Activated naive CD4-positive, alpha-beta T cell treated with anti-CD3 and anti-CD28 coated beads for 36 hours (primary cell): ENCODE measurements around the gene EEPD1. TPM values are rescaled to one million over a fixed set of nuclear protein-coding genes. Genes with fewer than 3 reads are reported as not detected.
"Not testable (repeated sequence)": the region's sequence is repeated elsewhere in the genome, so short reads cannot be mapped to it uniquely, and the experiment has no call there.

Source experiments
- CTCF ChIA-PET: fragments of 350-600 bp; sonication (Branson Sonifier 250); formaldehyde crosslinking; loops from one replicate; lab custom pipeline; 2021; ENCODE audit warnings: antibody characterized with exemption; lab: Charles Lee
- DNase-seq: peaks from one replicate; pipeline ENCODE4 v3.0.0-alpha.2; 2020
- H3K27ac Mint-ChIP-seq: one replicate; pipeline ENCODE4 v1.8.0; 2021; ENCODE audit warnings: mild to moderate bottlenecking, mixed read lengths
- H3K27me3 Mint-ChIP-seq: one replicate; pipeline ENCODE4 v1.8.0; 2021; ENCODE audit warnings: low read depth, mixed read lengths
- H3K36me3 Mint-ChIP-seq: one replicate; pipeline ENCODE4 v1.8.0; 2021; ENCODE audit warnings: low read depth, mixed read lengths
- H3K4me1 Mint-ChIP-seq: one replicate; pipeline ENCODE4 v1.8.0; 2021; ENCODE audit warnings: low read depth, mixed read lengths
- H3K4me3 Mint-ChIP-seq: one replicate; pipeline ENCODE4 v1.8.0; 2021; ENCODE audit warnings: mild to moderate bottlenecking, moderate library complexity, mixed read lengths
- H3K9me3 Mint-ChIP-seq: one replicate; pipeline ENCODE4 v1.8.0; 2021; ENCODE audit warnings: mixed read lengths
- intact Hi-C: fragments of 100-400 bp; cut with micrococcal nuclease; formaldehyde crosslinking; loops from one replicate; pipeline ENCODE4 v1.15.1; 2023
- total RNA-seq, 2 experiments: library from RNA; stranded (reverse); gene quantifications; one replicate each; pipeline ENCODE4 v1.2.3, GENCODE V29; 2021

Gene EEPD1
- under 1 TPM; 0.49 to 0.50 TPM for total RNA-seq

DNA sequence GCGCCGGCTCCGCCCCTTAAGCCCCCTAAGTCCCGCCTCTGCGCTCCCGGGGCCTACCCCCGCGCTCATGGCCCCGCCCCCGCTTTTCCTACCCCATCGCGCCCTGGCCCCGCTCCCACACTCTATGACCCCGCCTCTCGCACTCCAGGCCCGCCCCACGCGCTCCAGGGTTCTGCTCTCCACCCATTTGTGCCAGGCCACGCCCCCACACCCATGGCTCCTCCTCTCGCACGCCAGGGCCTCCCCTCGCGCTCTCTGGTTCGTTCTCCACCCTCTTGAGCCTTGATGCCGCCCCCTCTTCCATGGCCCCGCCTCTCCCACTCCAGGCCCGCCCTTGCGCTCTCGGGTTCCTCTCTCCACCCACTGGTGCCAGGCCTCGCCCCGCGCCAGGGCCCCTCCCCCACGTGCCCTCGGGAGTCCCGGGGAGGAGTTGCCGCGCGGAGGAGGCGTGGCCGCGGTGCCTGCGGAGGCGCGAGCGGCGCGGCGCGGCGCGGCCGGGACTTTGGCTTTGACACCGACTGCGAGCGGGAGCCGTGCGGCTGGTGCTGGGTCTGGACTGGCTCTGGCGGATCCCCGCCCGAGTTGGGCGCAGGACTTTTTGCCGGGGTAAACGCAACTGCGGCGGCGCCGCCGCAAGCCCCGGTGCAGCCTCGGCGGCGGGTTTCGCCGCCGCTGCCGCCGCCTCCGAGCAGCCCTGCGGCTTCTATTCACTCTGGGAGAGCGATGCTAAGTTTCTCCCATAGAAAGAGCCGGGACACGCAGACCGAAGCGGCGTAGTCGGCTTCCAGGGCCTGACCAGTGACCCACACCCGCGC, at the start of gene EEPD1:
TSS of gene EEPD1 (plus strand) at position 499 of the 815 bp plus-strand sequence. CDS start 1,071 bp downstream, outside the sequence.
- CTCF ChIA-PET: no interaction called here
- no peaks in the 10 kb centered on the region for H3K36me3 Mint-ChIP-seq
- no peaks in the 10 kb centered on the region for H3K27me3 Mint-ChIP-seq
- peaks cover 8% of the 10 kb centered on the region for H3K9me3 Mint-ChIP-seq
- no peak within 1 kb of the TSS for H3K27ac Mint-ChIP-seq
- peaks cover 18% of the 10 kb centered on the region for H3K4me1 Mint-ChIP-seq
- DNase-seq: peak; percentile 100
- H3K4me3 Mint-ChIP-seq: peak within 1 kb of the TSS; percentile 72
- intact Hi-C loops: loop anchor here (1.0 to 10.0 kb wide), 9 partner anchors 38 to 1292 kb away; partner anchors contain the start of genes ANLN, DPY19L1, ELMO1 and HERPUD2

DNA sequence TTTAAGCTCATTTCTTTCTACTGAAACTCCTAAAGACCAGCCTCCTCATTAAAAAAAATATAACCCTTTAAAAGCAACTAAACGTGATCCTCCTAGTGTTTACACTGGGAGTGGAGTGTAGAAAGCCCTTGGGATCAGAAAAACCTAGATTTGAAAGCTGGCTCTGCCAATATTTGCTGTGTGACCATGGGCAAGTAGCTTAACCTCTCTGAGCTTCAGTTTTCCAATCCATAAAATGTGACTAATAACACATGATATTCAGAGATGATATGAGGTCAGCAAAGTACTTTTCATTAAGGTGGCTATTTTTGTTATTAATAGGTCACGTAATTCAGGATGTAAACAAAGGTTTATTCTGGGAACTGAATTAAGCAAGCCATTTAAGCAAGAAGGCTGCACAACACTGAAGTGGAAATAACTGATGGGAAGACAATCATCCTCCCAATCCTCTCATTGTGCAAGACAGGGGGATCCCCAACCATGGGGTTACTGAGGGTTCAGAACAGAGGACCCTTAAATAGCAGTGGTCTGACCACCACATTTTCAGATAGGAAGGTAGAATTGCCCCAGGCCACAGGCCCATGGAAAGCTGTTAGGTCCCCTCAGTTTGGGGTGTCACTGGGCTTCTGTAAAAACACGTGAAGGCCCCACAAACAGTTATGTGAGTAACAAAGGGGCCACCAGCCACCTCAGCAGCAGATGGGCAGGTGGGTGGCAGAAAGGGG, 49.1 kb upstream of the EEPD1 start:
- no peaks in the 10 kb centered on the region for H3K4me1 Mint-ChIP-seq
- CTCF ChIA-PET: no interaction called here
- H3K27ac Mint-ChIP-seq: no peak overlapping the region
- H3K9me3 Mint-ChIP-seq: peaks cover 8% of the 10 kb centered on the region
- intact Hi-C loops: no loop called here
- H3K27me3 Mint-ChIP-seq: no peaks in the 10 kb centered on the region
- no peak for DNase-seq
- no peak overlapping the region for H3K4me3 Mint-ChIP-seq
- no peaks in the 10 kb centered on the region for H3K36me3 Mint-ChIP-seq

DNA sequence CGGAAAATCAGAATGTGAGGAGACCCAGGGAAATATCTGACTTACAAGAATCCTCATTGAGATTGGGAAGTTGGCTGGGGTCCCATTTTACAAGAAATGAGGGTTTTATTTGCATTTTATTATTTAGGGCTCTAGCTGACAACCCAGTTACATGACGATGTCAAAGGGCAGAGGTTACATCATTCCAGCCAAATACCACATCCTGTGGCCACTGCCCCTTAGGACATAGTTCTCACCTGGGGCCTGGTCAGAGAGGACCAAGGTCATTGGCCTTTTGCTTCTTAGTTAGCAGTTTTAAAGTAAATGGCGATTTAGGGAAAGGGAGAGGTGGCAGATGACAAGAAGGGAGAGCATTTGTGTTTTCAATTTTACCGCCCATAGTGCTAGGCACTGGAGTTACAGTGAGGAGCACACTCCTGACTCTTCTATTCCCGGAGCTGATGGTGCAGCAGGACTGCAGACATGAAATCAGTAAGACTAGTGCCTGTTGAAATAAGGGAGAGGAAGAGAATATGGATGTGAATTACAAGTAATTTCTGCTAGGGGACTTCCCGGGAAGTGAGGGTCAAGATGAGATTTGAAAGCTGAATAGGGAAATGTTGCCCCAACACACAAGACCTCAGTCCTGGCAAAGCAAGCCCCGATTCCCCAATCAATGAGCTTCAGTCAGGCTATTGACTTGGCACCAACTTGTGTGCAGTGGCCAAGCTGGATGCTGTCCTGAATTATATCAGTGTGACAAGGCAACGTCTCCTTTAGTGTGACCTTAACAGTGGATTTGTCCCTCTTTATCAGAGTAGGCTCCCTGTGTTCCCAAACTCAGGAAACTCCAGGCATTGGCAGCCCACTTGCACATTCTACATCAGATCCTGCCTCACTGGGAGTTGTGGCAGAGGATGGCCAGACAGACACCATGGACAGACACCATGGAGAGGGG, 45.8 kb upstream of the EEPD1 start:
- CTCF ChIA-PET, intact Hi-C loops: not testable (repeated sequence)

DNA sequence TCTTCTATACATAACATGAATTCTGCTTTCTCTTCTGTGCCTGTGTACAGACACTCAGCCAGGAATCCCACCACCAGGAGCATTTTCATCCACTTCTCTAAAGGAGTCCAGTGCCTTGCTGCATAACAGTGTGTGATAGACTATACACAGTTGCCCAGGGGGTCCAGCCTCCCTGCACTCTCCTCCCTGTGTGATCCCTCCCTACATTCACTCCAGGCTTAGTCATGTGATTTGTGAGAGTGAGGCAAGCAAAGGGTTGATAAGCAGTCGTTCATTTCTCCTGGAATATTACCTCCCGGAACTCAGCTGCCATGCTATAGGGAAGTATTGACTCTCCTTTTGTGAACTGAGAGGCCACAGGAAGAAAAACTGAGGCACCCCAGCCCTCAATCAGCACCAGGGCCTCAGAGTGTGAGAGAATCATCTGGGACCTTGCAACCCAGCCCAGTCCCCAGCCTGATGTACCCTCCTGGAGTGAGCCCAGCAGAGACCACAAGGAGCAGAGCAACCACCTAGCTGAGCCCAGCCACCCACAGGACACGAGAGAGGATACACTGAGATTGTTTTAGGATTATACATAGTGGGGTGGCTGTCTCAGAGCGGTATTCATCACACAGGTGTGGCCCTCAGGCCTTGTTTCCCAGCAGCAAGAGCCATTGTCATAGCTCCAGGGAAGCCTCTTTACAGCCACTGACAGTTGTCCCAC, 45.0 kb upstream of the EEPD1 start:
- intact Hi-C loops: no loop called here
- H3K36me3 Mint-ChIP-seq: no peaks in the 10 kb centered on the region
- no peaks in the 10 kb centered on the region for H3K9me3 Mint-ChIP-seq
- H3K27ac Mint-ChIP-seq: no peak overlapping the region
- H3K27me3 Mint-ChIP-seq: peaks cover 2% of the 10 kb centered on the region
- no peak overlapping the region for H3K4me3 Mint-ChIP-seq
- no peak for DNase-seq
- CTCF ChIA-PET: no interaction called here
- no peaks in the 10 kb centered on the region for H3K4me1 Mint-ChIP-seq

More for the DNA sequence above, 45.8 kb upstream of the EEPD1 start:
- H3K27me3 Mint-ChIP-seq, H3K9me3 Mint-ChIP-seq, H3K4me3 Mint-ChIP-seq, H3K4me1 Mint-ChIP-seq, DNase-seq, H3K36me3 Mint-ChIP-seq, H3K27ac Mint-ChIP-seq: not testable (repeated sequence)

DNA sequence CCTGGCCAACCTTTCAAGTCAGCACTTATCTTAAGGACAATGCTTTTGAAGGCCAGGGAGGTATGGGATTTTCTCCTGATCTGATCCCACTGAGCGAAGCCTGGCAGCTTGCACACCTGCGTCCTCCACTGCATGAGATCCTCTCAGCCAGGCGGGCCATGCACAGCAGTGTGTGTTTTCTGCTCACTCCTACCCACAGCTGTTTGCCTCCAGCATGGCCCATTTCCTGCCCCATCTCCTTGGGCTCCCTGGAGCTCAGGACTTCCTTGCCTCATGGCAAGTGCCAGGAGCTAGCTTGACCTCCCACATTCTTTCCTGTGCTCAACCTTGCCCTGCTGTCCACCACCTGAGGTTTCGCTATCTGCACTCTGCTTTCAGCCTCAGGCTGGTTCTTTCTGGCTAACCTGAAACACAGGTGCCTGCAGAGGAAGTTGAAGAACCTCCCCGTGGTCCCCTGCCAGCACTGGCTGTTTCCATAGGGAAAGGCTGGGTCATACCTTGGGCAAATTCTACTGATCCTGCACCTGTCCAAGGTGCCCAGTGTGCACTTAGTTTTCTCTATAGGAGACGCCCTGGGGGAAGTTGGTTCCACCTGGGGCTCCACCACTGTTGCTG, 43.9 kb upstream of the EEPD1 start:
- Mint-ChIP-seq H3K36me3 (no peaks in the 10 kb centered on the region), H3K9me3 (no peaks in the 10 kb centered on the region), H3K4me1 (no peaks in the 10 kb centered on the region), H3K4me3 (no peak overlapping the region), H3K27ac (no peak overlapping the region), H3K27me3 (peaks cover 3% of the 10 kb centered on the region)
- CTCF ChIA-PET: interaction anchor here (0.6 kb wide), 1 partner anchor 599 kb away, joined by 3 read pairs; no protein-coding TSS in a partner anchor
- intact Hi-C loops: no loop called here
- no peak for DNase-seq

DNA sequence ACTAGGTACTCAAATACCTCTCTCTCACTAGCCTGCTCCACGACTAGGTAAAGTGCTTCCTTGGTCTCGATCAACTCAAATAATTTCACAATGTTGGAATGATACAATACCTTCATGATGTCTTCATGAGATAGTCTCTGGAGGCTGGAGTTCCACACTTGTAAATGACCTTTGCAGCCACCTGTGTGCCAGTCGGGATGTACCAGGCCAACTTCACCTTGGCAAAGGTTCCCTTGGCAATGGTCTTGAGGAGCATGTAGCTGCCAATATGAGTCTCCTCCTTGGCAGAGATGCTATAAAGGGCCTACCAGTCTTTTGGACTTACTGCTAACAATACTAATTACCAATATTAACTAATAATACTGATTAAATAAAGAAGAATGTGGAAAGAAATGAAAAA, 42.5 kb upstream of the EEPD1 start:
- CTCF ChIA-PET: no interaction called here

DNA sequence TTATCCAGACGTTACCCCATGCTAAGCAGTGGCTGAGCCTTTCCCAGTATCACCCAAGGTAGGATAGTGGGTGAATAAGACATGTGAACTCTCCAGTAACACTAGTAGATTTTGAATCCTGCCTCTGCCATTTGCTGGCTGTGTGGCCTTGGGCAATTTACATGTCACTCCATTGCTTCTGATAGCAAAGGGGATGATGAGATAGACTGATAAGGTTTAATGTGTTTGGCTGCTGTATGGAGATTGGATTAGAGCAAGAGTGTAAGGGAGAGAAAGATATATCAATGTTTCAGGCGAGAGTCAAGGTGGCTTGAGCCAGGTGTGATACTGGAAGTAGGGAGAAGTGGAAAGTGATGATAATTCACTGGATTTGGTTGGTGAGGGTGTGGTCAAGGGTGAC, 40.1 kb upstream of the EEPD1 start:
- Mint-ChIP-seq H3K36me3 (no peaks in the 10 kb centered on the region), H3K27ac (no peak overlapping the region), H3K4me1 (peaks cover 27% of the 10 kb centered on the region), H3K27me3 (peaks cover 8% of the 10 kb centered on the region), H3K9me3 (no peaks in the 10 kb centered on the region), H3K4me3 (no peak overlapping the region)
- intact Hi-C loops: no loop called here
- no peak for DNase-seq
- CTCF ChIA-PET: no interaction called here

More for the DNA sequence above, 42.5 kb upstream of the EEPD1 start:
- Mint-ChIP-seq H3K27me3 (peaks cover 5% of the 10 kb centered on the region), H3K27ac (no peak overlapping the region), H3K9me3 (no peaks in the 10 kb centered on the region), H3K36me3 (no peaks in the 10 kb centered on the region), H3K4me3 (no peak overlapping the region), H3K4me1 (peaks cover 9% of the 10 kb centered on the region)
- no peak for DNase-seq
- intact Hi-C loops: no loop called here

DNA sequence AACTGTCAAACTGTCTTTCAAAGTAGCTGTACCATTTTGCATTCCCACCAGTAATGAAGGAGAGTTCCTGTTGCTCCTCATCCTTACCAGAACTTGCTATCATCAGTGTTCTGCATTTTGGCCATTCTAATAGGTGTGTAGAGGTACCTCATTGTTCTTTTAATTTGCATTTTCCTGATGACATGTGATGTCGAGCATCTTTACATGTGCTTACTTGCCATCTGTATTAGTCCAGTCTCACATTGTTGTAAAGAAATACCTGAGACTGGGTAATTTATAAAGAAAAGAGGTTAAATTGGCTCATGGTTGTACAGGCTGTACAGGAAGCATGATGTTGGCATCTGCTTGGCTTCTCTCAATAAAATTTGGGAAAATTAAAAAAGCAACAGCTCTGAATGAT, 38.7 kb upstream of the EEPD1 start:
- Mint-ChIP-seq H3K27me3 (peaks cover 8% of the 10 kb centered on the region), H3K4me1 (peaks cover 27% of the 10 kb centered on the region), H3K9me3 (no peaks in the 10 kb centered on the region), H3K4me3 (no peak overlapping the region), H3K27ac (no peak overlapping the region), H3K36me3 (no peaks in the 10 kb centered on the region)
- no peak for DNase-seq
- intact Hi-C loops: loop anchor here (2.0 kb wide), 1 partner anchor 274 kb away; the partner anchor contains the start of gene ANLN
- CTCF ChIA-PET: interaction anchor here (0.8 to 1.4 kb wide), 2 partner anchors 24 to 93 kb away, joined by 3 read pairs; no protein-coding TSS in a partner anchor

DNA sequence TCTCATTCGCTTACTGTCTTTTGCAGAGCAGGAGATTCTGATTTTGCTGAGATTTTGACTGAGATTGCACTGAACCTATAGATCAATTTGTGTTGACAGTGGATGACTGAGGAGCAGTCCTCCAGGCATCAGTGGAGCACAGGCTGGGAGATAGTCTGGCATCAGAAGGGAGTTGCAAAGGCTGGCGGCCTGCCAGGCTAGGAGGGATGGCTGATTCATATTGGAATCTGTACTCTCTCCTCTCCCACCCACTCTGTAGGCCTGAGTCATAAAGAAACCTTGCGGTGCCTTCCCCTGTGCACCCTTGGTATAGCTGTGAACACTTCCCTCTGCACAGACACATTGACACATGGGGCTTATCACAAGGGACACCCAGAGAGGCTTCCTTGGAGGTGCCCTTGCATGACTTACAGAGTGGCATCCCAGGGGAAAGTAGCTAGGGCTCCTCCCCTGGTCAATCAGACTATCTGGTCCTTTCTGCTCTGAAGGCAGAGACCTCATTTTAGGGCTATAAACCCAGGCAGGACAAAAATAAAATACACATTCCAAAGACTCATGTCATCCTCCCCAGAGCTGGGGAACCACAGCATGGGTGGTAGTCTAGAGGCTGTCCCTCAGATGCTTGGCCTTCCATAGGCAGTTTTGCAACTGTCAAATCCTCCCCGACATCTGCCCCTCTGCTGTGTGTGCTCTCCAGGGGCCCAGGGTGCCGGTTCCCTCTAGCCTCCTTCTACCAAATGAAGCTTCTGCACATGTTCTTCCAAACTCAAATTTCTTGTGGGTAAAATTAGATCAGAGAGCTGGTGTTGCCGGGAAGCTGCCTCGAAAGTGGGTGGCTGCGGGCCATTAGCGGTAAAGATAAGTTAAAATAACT, 37.4 kb upstream of the EEPD1 start:
- no peak overlapping the region for H3K4me3 Mint-ChIP-seq
- no peak overlapping the region for H3K27ac Mint-ChIP-seq
- intact Hi-C loops: loop anchor here (1.0 to 2.0 kb wide), 5 partner anchors 38 to 917 kb away; partner anchors contain the start of genes ANLN and EEPD1
- peaks cover 27% of the 10 kb centered on the region for H3K4me1 Mint-ChIP-seq
- H3K36me3 Mint-ChIP-seq: no peaks in the 10 kb centered on the region
- CTCF ChIA-PET: interaction anchor here (1.2 to 1.4 kb wide), 2 partner anchors 94 to 204 kb away, joined by 3 read pairs; no protein-coding TSS in a partner anchor
- H3K9me3 Mint-ChIP-seq: no peaks in the 10 kb centered on the region
- H3K27me3 Mint-ChIP-seq: peaks cover 8% of the 10 kb centered on the region
- peak; percentile 96 for DNase-seq

DNA sequence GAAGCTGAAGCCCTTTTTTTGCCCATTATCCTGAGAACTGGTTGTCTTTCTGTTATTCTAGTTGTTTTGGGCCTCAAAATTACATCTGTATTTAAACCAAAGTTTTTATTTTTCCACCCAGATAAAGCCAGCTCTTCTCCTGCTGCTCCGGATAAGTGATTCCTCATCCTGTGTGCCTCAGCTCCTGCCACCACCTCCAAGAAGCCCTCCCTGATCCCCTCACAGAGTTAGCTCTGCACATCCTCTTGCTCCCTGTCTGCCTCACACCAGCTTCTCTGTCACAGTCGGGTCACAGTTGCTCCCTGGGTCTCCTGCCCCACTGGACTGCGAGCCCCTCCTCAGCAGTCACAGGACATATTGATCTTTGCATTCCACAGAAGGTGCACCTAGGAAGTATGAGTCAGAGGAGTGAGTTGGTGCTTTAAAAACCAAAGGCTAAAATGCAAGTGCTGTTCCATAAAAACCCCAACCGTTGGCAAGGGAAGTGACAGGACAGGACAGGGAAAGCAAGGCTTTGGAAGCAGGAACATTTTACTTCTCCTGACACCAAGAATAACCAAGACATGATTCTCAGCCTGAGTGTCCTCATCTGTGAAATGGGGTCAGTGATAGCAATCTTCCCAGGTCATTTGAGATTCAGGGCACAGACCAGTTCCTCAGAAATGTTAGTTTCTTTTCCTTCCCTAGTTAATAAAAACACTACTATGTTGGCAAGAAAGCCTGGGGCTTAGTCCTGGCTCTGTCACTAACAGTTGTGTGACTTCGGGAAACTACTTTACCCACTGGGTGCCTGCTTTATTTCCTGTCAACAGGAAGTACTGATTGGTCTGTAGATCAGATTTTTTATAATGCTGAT, 36.5 kb upstream of the EEPD1 start:
- CTCF ChIA-PET: interaction anchor here (1.2 kb wide), 1 partner anchor 203 kb away, joined by 3 read pairs; no protein-coding TSS in a partner anchor
- Mint-ChIP-seq H3K27ac (no peak overlapping the region), H3K4me3 (no peak overlapping the region), H3K4me1 (peaks cover 27% of the 10 kb centered on the region), H3K27me3 (peaks cover 8% of the 10 kb centered on the region), H3K9me3 (peaks cover 3% of the 10 kb centered on the region), H3K36me3 (no peaks in the 10 kb centered on the region)
- DNase-seq: no peak
- intact Hi-C loops: no loop called here
